ENCODE measurements around the gene GOLM1.

GRCh38 chr9:85978496-85978895 lies 120.9 kb downstream of the GOLM1 start:
- TF ChIP-seq CTCF (conservative IDR thresholded peaks at IDR 0.05 in 1 of 2, IDR thresholded peaks at IDR 0.05 in 1 of 2; ENCODE audit: extremely low read depth in 1 of 2, insufficient read depth in 1 of 2, low read depth in 1 of 2, low read length in 2 of 2), result no peak
- TF ChIP-seq EZH2 (IDR thresholded peaks at IDR 0.05; ENCODE audit: borderline replicate concordance, low read length), result no peak

Measured in mammary epithelial cell (primary cell).